Panc1 (cell line): ENCODE results near the gene FBLN2. TPM values are rescaled to one million over a fixed set of nuclear protein-coding genes. Genes with fewer than 3 reads are reported as not detected.

Source experiments
- ATAC-seq: fragments of 200-7000 bp; cut with Tn5 transposase; 2 replicates; pipeline ENCODE4 v1.9.1; 2020; ENCODE audit warnings: mild to moderate bottlenecking, moderate library complexity
- BruUV-seq: library from RNA; stranded (reverse); fragments of 400-500 nt; replicated peaks from 2 replicates; lab custom pipeline; 2021; lab: Mats Ljungman, UMichigan
- CTCF ChIA-PET: fragments of 300-600 bp; sonication (Branson Sonifier 250); formaldehyde crosslinking; loops from one replicate; lab custom pipeline; 2022; ENCODE audit warnings: antibody characterized with exemption; lab: Charles Lee
- POLR2A ChIA-PET: fragments of 300-600 bp; sonication (Branson Sonifier 250); formaldehyde crosslinking; loops from one replicate; lab custom pipeline; 2022; ENCODE audit warnings: antibody characterized with exemption; lab: Charles Lee
- DNase-seq: peaks from one replicate; pipeline ENCODE4 v3.0.0-alpha.2; 2010; ENCODE audit warnings: low read depth, low spot score
- H3K27ac ChIP-seq: 2 replicates; pipeline ENCODE4 v1.5.1; 2011; ENCODE audit warnings: mild to moderate bottlenecking, low read length, inconsistent platforms
- H3K27me3 ChIP-seq: fragments of 200-500 bp; sonication (Bioruptor generic); 2 replicates; pipeline ENCODE4 v1.6.0; 2014; ENCODE audit warnings: low read length, inconsistent platforms; ENCODE audit not compliant: control insufficient read depth, insufficient read depth
- H3K36me3 ChIP-seq: fragments of 200-500 bp; sonication (Bioruptor generic); 2 replicates; pipeline ENCODE4 v1.5.1; 2014; ENCODE audit warnings: inconsistent platforms, mild to moderate bottlenecking, low read length, moderate library complexity; ENCODE audit not compliant: control insufficient read depth, insufficient read depth
- H3K4me1 ChIP-seq: 2 replicates; pipeline ENCODE4 v1.5.1; 2011; ENCODE audit warnings: inconsistent platforms, mild to moderate bottlenecking, low read length, moderate library complexity; ENCODE audit not compliant: control insufficient read depth, insufficient read depth
- H3K4me3 ChIP-seq, 2 experiments: 2 replicates each; pipeline ENCODE4 v1.5.1; 2011 to 2012; ENCODE audit warnings: low read depth in 2 of 2, low read length in 2 of 2, mild to moderate bottlenecking in 2 of 2, inconsistent platforms in 1 of 2, moderate library complexity in 1 of 2
- H3K9me3 ChIP-seq: fragments of 200-500 bp; sonication (Bioruptor generic); 2 replicates; pipeline ENCODE4 v1.5.1; 2014; ENCODE audit warnings: low read depth, mild to moderate bottlenecking, inconsistent platforms, low read length, moderate library complexity; ENCODE audit not compliant: control insufficient read depth, insufficient read depth
- POLR2AphosphoS5 ChIP-seq: IDR thresholded peaks from 2 replicates; pipeline ENCODE4 v1.6.1; 2012; ENCODE audit warnings: mild to moderate bottlenecking, low read depth, low read length, moderate library complexity
- REST ChIP-seq, 2 experiments: IDR thresholded peaks; 2 replicates each; pipeline ENCODE4 v1.6.1; 2011 to 2012; ENCODE audit warnings: low read depth in 2 of 2, control low read depth in 1 of 2, low read length in 1 of 2, mild to moderate bottlenecking in 1 of 2, moderate library complexity in 1 of 2; ENCODE audit not compliant: insufficient read depth in 1 of 2
- SIN3A ChIP-seq: IDR thresholded peaks from 2 replicates; pipeline ENCODE4 v1.6.1; 2012; ENCODE audit warnings: low read depth, mild to moderate bottlenecking, low read length, moderate library complexity, borderline replicate concordance; ENCODE audit not compliant: insufficient read depth
- TCF7L2 ChIP-seq: IDR thresholded peaks from 2 replicates; pipeline ENCODE4 v1.6.1; 2011; ENCODE audit warnings: mild to moderate bottlenecking, low read depth, low read length, inconsistent platforms
- in situ Hi-C: cut with HindIII; loops from 2 replicates; pipeline ENCODE4 v1.10.0; 2016; ENCODE audit warnings: low sequenced_read_pairs, low pct_unique_long_range_greater_than_20kb
- intact Hi-C: fragments of 100-400 bp; cut with micrococcal nuclease; formaldehyde crosslinking; loops from one replicate; pipeline ENCODE4 v1.10.0; 2022; ENCODE audit not compliant: unreplicated experiment
- total RNA-seq: library from RNA; stranded (reverse); gene quantifications from one replicate; pipeline ENCODE4 v1.2.1, GENCODE V29; 2021; ENCODE audit not compliant: unreplicated experiment
- TF ChIP-seq, protein P1 (sequence below): fragments of 450-650 bp; IDR thresholded peaks from 2 replicates; pipeline ENCODE4 v1.5.1; 2017; ENCODE audit warnings: mild to moderate bottlenecking

FBLN2 gene
- total RNA-seq, 1 experiment from 2014 or later, result 0.44 TPM

DNA sequence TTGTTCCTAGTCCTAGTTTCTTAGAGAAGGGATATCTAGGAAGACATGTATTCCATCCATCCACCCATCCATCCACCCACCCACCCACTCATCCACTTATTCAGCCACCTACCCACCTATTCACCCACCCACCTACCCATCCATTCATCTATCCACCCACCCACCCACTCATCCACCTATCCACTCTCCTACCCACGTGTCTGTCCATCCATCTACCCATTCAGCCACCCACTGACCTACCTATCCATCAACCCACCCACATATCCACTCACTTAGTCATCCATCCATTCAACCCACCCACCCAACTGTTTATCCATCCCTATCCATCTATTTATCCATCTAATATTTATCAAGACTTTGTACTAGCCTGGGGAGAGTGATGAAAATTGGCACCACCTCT lies 120.5 kb downstream of the FBLN2 start:
- ChIA-PET CTCF (no interaction called here), POLR2A (no interaction called here)
- no peak overlapping the region for H3K27ac ChIP-seq
- in situ Hi-C loops (no loop called here), intact Hi-C loops (no loop called here)
- no peak overlapping the region for H3K4me3 ChIP-seq
- H3K9me3 ChIP-seq, result no peaks in the 10 kb centered on the region
- BruUV-seq, result no TSS peak
- ATAC-seq, result no peak
- no peak for DNase-seq
- no peaks in the 10 kb centered on the region for H3K36me3 ChIP-seq
- no peaks in the 10 kb centered on the region for H3K4me1 ChIP-seq
- H3K27me3 ChIP-seq, result peaks cover 2% of the 10 kb centered on the region; the same call in 1 of the 2 replicates
- TF ChIP-seq TCF7L2, result no peak
- TF ChIP-seq, protein P1, sequence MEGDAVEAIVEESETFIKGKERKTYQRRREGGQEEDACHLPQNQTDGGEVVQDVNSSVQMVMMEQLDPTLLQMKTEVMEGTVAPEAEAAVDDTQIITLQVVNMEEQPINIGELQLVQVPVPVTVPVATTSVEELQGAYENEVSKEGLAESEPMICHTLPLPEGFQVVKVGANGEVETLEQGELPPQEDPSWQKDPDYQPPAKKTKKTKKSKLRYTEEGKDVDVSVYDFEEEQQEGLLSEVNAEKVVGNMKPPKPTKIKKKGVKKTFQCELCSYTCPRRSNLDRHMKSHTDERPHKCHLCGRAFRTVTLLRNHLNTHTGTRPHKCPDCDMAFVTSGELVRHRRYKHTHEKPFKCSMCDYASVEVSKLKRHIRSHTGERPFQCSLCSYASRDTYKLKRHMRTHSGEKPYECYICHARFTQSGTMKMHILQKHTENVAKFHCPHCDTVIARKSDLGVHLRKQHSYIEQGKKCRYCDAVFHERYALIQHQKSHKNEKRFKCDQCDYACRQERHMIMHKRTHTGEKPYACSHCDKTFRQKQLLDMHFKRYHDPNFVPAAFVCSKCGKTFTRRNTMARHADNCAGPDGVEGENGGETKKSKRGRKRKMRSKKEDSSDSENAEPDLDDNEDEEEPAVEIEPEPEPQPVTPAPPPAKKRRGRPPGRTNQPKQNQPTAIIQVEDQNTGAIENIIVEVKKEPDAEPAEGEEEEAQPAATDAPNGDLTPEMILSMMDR, result no peak
- TF ChIP-seq POLR2AphosphoS5, result no peak
- TF ChIP-seq REST (IDR thresholded peaks at IDR 0.05; ENCODE audit: insufficient read depth in 1 of 2, low read depth in 2 of 2, low read length in 1 of 2), result no peak
- no peak for TF ChIP-seq SIN3A

- no peaks in the 10 kb centered on the region for H3K4me1 ChIP-seq
- no peaks in the 10 kb centered on the region for H3K36me3 ChIP-seq
- DNase-seq (no peak), ATAC-seq (no peak)
- POLR2A ChIA-PET, result no interaction called here
- no peaks in the 10 kb centered on the region for H3K9me3 ChIP-seq
- no TSS peak for BruUV-seq
- TF ChIP-seq REST (IDR thresholded peaks at IDR 0.05; ENCODE audit: insufficient read depth in 1 of 2, low read depth in 2 of 2, low read length in 1 of 2) (no peak), SIN3A (no peak), POLR2AphosphoS5 (no peak)
- H3K27me3 ChIP-seq, result peaks cover 2% of the 10 kb centered on the region; the same call in 1 of the 2 replicates
- CTCF ChIA-PET, result interaction anchor here (0.5 to 0.6 kb wide), 3 partner anchors 17 to 442 kb away, joined by 3 read pairs; no protein-coding TSS in a partner anchor
- intact Hi-C loops (no loop called here), in situ Hi-C loops (no loop called here)
- no peak overlapping the region for H3K4me3 ChIP-seq
- H3K27ac ChIP-seq, result no peak overlapping the region
Measured at GRCh38 chr3:13670292-13670691, 121.4 kb downstream of the FBLN2 start.
